Testis (tissue), 3 donors: ENCODE results near the gene TMOD4. TPM values are rescaled to one million over a fixed set of nuclear protein-coding genes. Genes with fewer than 3 reads are reported as not detected.

Experiments used
- DNase-seq: peaks from one replicate; pipeline ENCODE4 v3.0.0-alpha.2; 2019
- H3K27ac ChIP-seq, 2 donors: fragments of 200-600 bp; sonication (generic); one replicate each; pipeline ENCODE4 v1.5.1; 2019
- H3K27me3 ChIP-seq: fragments of 200-600 bp; sonication (generic); one replicate; pipeline ENCODE4 v1.5.1; 2019
- H3K36me3 ChIP-seq: fragments of 200-600 bp; sonication (generic); one replicate; pipeline ENCODE4 v1.5.1; 2017; ENCODE audit warnings: low read depth; ENCODE audit errors: missing control alignments
- H3K4me1 ChIP-seq: fragments of 200-600 bp; sonication (generic); one replicate; pipeline ENCODE4 v1.5.1; 2019
- H3K4me3 ChIP-seq, 2 donors: fragments of 200-600 bp; sonication (generic); one replicate each; pipeline ENCODE4 v1.5.1; 2017 to 2019
- H3K9me3 ChIP-seq: fragments of 200-600 bp; sonication (generic); one replicate; pipeline ENCODE4 v1.5.1; 2017
- CTCF ChIP-seq, 3 experiments: fragments of 450-650 bp in 2 of 3; fragments of 200-600 bp in 1 of 3; sonication (generic) in 1 of 3; IDR thresholded peaks; one replicate each; pipeline ENCODE4 v1.5.1; 2016 to 2019; ENCODE audit warnings: antibody characterized with exemption in 3 of 3, mild to moderate bottlenecking in 2 of 3, moderate library complexity in 1 of 3
- POLR2A ChIP-seq: fragments of 450-650 bp; IDR thresholded peaks from one replicate; pipeline ENCODE4 v1.6.1; 2017; ENCODE audit warnings: antibody characterized with exemption, mild to moderate bottlenecking, moderate library complexity
- WGBS, 2 donors: methylation state at CpG; one replicate each; pipeline ENCODE4 v1.1.5; 2018; 5-methylcytosine and 5-hydroxymethylcytosine counted together
- intact Hi-C: fragments of 100-400 bp; cut with DNase I; formaldehyde crosslinking; loops from one replicate; pipeline ENCODE4 v1.15.1; 2023; ENCODE audit warnings: low total_unique reads
- polyA plus RNA-seq: library from polyadenylated mRNA; stranded (reverse); fragments of 350-450 nt; fragmentation: Illumina TruSeq; extraction: RNeasy Lipid Tissue Mini Kit (QIAGEN cat#74804); gene quantifications from one replicate; pipeline ENCODE4 v1.2.3, GENCODE V29; 2014; ENCODE audit warnings: low read depth, low replicate concordance; ENCODE audit not compliant: insufficient read depth
- total RNA-seq, 2 donors: library from RNA; depleted of rRNA; stranded (reverse); fragments of >200 nt; gene quantifications; one replicate each; pipeline ENCODE4 v1.2.3, GENCODE V29; 2016

The TMOD4 gene
- total and polyA plus RNA-seq, 3 donors from 2014 or later: 2.1 TPM; not detected in 2

GRCh38 chr1:151175041-151175741 is 590 bp downstream of the TMOD4 start:
- no peaks in the 10 kb centered on the region for H3K4me1 ChIP-seq
- H3K27me3 ChIP-seq: no peaks in the 10 kb centered on the region
- H3K9me3 ChIP-seq: no peaks in the 10 kb centered on the region
- H3K36me3 ChIP-seq: peaks cover 4% of the 10 kb centered on the region
- H3K27ac ChIP-seq: no peak overlapping the region
- no peak for TF ChIP-seq CTCF (IDR thresholded peaks at IDR 0.05)
- no peak for TF ChIP-seq POLR2A
- no peak overlapping the region for H3K4me3 ChIP-seq
- WGBS, 2 donors: 64 to 77% methylated on average over 6 of the region's 6 CpGs
- no peak for DNase-seq
- intact Hi-C loops: no loop called here

GRCh38 chr1:151171190-151171589 is 4.6 kb downstream of the TMOD4 start:
- no peaks in the 10 kb centered on the region for H3K36me3 ChIP-seq
- intact Hi-C loops: no loop called here

DNA sequence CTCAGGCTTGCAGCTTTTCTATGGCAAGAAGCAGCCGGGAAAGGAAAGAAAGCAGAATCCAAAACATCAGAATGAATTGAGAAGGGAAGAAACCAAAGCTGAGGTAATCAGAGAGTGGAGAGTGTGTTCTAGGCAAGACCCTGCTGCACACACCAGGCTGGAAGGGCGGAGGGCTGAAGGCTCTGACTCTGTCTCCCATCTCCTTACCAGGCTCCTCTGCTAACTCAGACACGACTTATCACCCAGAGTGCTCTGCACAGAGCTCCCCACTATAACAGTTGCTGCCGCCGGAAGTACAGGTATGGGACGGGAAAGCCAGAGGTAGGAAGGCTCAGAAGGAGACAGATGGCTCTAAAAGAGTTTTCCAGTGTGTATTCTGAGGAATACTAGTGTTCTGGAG is 8.7 kb downstream of the TMOD4 start:
- Histone ChIP-seq H3K27me3 (no peaks in the 10 kb centered on the region), H3K27ac (no peak overlapping the region), H3K4me3 (peak overlapping the region in 1 of 2 donors; percentile 67), H3K36me3 (no peaks in the 10 kb centered on the region), H3K4me1 (peaks cover 15% of the 10 kb centered on the region), H3K9me3 (no peaks in the 10 kb centered on the region)
- no peak for DNase-seq
- no peak for TF ChIP-seq POLR2A
- TF ChIP-seq CTCF (IDR thresholded peaks at IDR 0.05): no peak
- 55 to 73% methylated on average over 6 of the region's 6 CpGs for WGBS, 2 donors
- intact Hi-C loops: no loop called here

More at GRCh38 chr1:151171190-151171589, 4.6 kb downstream of the TMOD4 start:
- no peaks in the 10 kb centered on the region for H3K9me3 ChIP-seq
- TF ChIP-seq POLR2A (no peak), CTCF (IDR thresholded peaks at IDR 0.05) (no peak)
- DNase-seq: no peak
- H3K4me3 ChIP-seq: no peak overlapping the region
- WGBS, 2 donors: 78 to 91% methylated on average over 5 of the region's 5 CpGs
- peaks cover 5% of the 10 kb centered on the region for H3K4me1 ChIP-seq
- H3K27ac ChIP-seq: no peak overlapping the region
- H3K27me3 ChIP-seq: no peaks in the 10 kb centered on the region

DNA sequence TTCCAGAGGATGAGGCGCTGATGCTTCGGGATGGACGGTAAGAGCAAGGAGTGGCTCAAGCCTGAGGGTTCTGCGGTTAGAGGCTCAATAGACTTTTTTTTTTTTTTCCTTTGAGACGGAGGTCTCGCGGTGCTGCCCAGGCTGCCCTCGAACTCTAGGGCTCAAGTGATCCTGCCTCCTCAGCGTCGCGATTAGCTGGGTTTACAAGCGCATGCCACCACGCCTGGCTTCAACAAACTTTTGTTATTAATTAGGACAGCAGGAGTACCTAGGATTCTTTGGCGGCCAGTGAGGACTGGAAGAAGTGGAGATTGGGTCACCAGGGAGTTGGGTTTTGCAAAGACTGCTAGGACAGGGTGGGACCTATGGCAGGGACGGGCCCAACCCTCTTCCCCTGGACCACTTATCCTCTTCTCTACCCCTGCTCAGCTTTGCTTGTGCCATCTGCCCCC is 9.2 kb downstream of the TMOD4 start:
- 3 to 4% methylated on average over 15 of the region's 15 CpGs for WGBS, 2 donors
- no peak for DNase-seq
- peaks cover 15% of the 10 kb centered on the region for H3K4me1 ChIP-seq

More for the DNA sequence above, 9.2 kb downstream of the TMOD4 start:
- intact Hi-C loops: no loop called here
- Histone ChIP-seq H3K27me3 (no peaks in the 10 kb centered on the region), H3K9me3 (no peaks in the 10 kb centered on the region), H3K27ac (peak overlapping the region; percentile 2 to 73), H3K4me3 (peak overlapping the region; percentile 67 to 88), H3K36me3 (no peaks in the 10 kb centered on the region)
- TF ChIP-seq POLR2A (no peak), CTCF (IDR thresholded peaks at IDR 0.05) (no peak)
